H1 (cell line): ENCODE measurements around the gene TLE3. TPM values are rescaled to one million over a fixed set of nuclear protein-coding genes. Genes with fewer than 3 reads are reported as not detected.

Experiments
- CHD2 ChIP-seq: IDR thresholded peaks from 2 replicates; pipeline ENCODE4 v1.6.1; 2012; ENCODE audit warnings: low read length, improper control_type of control experiment
- GABPA ChIP-seq: IDR thresholded peaks from 2 replicates; pipeline ENCODE4 v1.6.1; 2011; ENCODE audit warnings: mild to moderate bottlenecking, low read length, moderate library complexity, borderline replicate concordance; ENCODE audit not compliant: insufficient read depth
- KDM5A ChIP-seq: fragments of 200-600 bp; IDR thresholded peaks from 2 replicates; pipeline ENCODE4 v1.7.1; 2012; ENCODE audit warnings: mild to moderate bottlenecking, low read length, inconsistent platforms, mixed read lengths
- PHF8 ChIP-seq: fragments of 200-600 bp; sonication (generic); conservative IDR thresholded peaks from 2 replicates; pipeline ENCODE4 v1.7.1; 2012; ENCODE audit warnings: low read depth, mild to moderate bottlenecking, inconsistent platforms, low read length, moderate library complexity
- POLR2A ChIP-seq, 2 experiments: IDR thresholded peaks; 1 replicate in 1 of 2; 2 replicates in 1 of 2; pipeline ENCODE4 v1.6.1; 2011; ENCODE audit warnings: low read depth in 2 of 2, low read length in 2 of 2, mild to moderate bottlenecking in 2 of 2; ENCODE audit errors: control extremely low read depth in 1 of 2
- POU5F1 ChIP-seq: IDR thresholded peaks from 2 replicates; pipeline ENCODE4 v1.6.1; 2011; ENCODE audit warnings: low read depth, mild to moderate bottlenecking, low read length, moderate library complexity
- RNF2 ChIP-seq: fragments of 200-900, 300-1000 bp; sonication (generic); IDR thresholded peaks from 2 replicates; pipeline ENCODE4 v1.7.1; 2016; ENCODE audit warnings: borderline replicate concordance, low read depth, mild to moderate bottlenecking, antibody characterized with exemption, low read length; ENCODE audit not compliant: poor library complexity, severe bottlenecking; ENCODE audit errors: missing control alignments
- SAP30 ChIP-seq: fragments of 300-600 bp; sonication (generic); IDR thresholded peaks from 2 replicates; pipeline ENCODE4 v1.7.1; 2012; ENCODE audit warnings: low read length, moderate library complexity, mild to moderate bottlenecking, inconsistent platforms; ENCODE audit not compliant: insufficient read depth, insufficient replicate concordance
- SP2 ChIP-seq: IDR thresholded peaks from 2 replicates; pipeline ENCODE4 v1.6.1; 2012; ENCODE audit warnings: mild to moderate bottlenecking, low read length, inconsistent platforms
- TAF7 ChIP-seq: optimal IDR thresholded peaks from 2 replicates; pipeline ENCODE3; 2011; ENCODE audit warnings: low read depth, mild to moderate bottlenecking, inconsistent platforms, low read length, moderate library complexity, borderline replicate concordance
- YY1 ChIP-seq: IDR thresholded peaks from 2 replicates; pipeline ENCODE4 v1.6.1; 2011; ENCODE audit warnings: low read depth, mild to moderate bottlenecking, low read length
- polyA plus RNA-seq, 7 experiments: library from polyadenylated mRNA; depleted of rRNA in 3 of 7; stranded (reverse) in 5 of 7; unstranded in 2 of 7; fragments of >200 nt in 5 of 7; fragments of 200-250 nt in 2 of 7; gene quantifications; 1 replicate in 5 of 7; 2 replicates in 1 of 7; 4 replicates in 1 of 7; pipeline versions ENCODE4 v1.2.1 to v1.2.3, GENCODE V29; 2011 to 2013; ENCODE audit warnings: missing spikeins in 2 of 7, mixed read lengths in 2 of 7
- total RNA-seq: library from RNA; stranded (reverse); fragmentation: NEBNext Ultra II Directional; extraction: Animal tissue kit (Norgen Biotek cat#: 25700); gene quantifications from 2 replicates; pipeline ENCODE4 v1.2.1, GENCODE V29; 2021

TLE3 gene
- total and polyA plus RNA-seq, 2 of the 8 experiments (the other 6 are each of a cell fraction or from before 2014, with no cell fraction given): 25.1 to 61.2 TPM

DNA sequence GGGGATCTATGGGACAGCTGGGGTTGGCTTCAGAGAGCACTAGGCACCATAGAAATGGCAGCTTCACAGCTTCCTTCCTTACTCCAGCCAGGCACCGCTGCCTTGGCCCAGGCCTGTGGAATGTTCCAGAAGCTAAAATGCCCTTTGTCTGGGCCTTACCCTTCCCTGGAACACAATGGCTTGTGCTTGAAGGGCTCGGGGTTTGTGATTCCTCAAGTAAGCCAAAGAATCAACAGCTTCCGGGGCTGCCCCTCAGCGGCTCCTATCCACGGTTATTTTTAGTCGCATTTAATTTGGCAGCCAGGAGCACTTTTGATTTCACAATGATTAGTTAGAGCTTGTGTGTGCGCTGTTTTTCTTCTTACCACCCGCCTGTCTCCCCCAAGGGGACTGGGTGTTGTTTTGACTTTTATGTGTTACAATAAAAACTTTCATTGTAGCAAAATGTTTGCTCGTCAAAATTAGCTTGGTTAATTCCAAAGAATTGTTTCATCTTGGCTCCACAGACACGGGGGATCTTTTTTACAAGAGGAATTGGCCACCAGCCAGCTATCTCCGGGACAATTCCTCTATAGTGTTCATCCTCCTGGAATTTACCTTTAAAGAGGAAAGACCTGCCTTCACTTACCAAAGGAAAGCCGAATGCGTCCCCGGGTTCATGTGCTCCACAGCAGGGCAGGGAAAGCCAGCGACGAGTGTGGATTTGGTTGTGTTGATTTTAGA is 73.8 kb downstream of the TLE3 start (continued):
- TF ChIP-seq GABPA (no peak), CHD2 (no peak), SP2 (no peak), YY1 (no peak), POLR2A (IDR thresholded peaks at IDR 0.05; ENCODE audit: control extremely low read depth in 1 of 2, low read depth in 2 of 2, low read length in 2 of 2) (no peak), PHF8 (no peak), RNF2 (no peak), SAP30 (no peak), POU5F1 (no peak), KDM5A (no peak), TAF7 (no peak)
